Measurements from ENCODE around the gene RNF138.

Gene RNF138

DNA sequence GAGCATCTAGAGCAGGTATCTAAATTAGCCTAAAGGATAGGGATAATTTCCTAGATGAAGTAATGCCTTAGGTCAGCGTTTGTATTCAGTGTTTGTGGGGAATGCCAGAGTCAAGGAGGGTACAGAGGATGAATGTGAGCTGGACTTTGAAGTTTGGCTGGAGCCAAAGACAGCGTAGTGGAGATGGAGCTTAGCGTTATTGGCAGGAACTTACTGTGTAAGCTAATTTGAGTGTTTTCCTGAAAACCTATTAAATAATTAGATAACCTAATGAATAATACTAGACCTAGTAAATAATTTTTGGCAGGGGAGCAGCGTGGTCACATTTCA is 4.2 kb downstream of the RNF138 start:
- DNase-seq (ENCODE audit: insufficient read length, low spot score): no peak
- no peak for FAIRE-seq
- TF ChIP-seq, protein P1, sequence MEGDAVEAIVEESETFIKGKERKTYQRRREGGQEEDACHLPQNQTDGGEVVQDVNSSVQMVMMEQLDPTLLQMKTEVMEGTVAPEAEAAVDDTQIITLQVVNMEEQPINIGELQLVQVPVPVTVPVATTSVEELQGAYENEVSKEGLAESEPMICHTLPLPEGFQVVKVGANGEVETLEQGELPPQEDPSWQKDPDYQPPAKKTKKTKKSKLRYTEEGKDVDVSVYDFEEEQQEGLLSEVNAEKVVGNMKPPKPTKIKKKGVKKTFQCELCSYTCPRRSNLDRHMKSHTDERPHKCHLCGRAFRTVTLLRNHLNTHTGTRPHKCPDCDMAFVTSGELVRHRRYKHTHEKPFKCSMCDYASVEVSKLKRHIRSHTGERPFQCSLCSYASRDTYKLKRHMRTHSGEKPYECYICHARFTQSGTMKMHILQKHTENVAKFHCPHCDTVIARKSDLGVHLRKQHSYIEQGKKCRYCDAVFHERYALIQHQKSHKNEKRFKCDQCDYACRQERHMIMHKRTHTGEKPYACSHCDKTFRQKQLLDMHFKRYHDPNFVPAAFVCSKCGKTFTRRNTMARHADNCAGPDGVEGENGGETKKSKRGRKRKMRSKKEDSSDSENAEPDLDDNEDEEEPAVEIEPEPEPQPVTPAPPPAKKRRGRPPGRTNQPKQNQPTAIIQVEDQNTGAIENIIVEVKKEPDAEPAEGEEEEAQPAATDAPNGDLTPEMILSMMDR (IDR thresholded peaks at IDR 0.05; ENCODE audit: insufficient read depth, missing control alignments): no peak

DNA sequence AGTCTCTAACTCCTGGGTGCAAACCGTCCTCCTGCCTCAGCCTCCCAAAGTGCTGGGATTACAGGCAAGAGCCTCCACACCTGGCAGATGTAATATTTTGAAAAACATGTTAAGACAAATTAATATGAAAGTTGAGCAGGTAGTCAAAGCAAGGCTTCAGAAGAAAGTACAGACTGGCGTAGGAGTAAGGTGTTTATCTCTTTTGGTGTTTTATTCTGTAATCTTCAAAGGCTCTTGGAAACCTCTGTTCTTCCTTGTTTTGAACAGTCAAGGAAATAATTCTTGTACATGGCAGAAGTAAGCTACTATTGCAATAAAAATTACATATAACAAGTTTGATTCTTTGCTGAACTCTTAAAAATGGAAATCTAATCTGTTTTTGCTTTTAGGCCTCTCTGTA is 5.3 kb downstream of the RNF138 start:
- FAIRE-seq (no peak), DNase-seq (ENCODE audit: insufficient read length, low spot score) (no peak)
- TF ChIP-seq, protein P1 (IDR thresholded peaks at IDR 0.05; ENCODE audit: insufficient read depth, missing control alignments): no peak

DNA sequence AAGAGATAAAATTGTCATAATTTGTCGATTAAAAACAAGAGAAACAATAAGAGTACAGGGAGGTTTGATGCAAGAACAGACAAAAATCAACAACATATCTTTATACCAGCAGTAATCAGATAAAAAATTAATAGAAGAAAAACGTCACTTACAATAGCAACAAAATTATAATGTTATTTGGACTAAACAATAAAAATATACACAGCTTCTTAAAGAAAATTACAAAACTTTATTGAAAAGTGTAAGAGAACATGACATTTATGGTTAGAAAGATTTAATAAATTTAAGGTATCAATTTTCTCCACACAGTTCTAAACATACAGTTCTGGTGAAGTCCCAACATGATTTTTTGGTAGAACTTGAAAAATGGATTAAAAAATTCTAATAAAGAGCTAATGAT is 12.8 kb downstream of the RNF138 start:
- TF ChIP-seq, protein P1 (IDR thresholded peaks at IDR 0.05; ENCODE audit: insufficient read depth, missing control alignments): no peak
- FAIRE-seq (no peak), DNase-seq (ENCODE audit: insufficient read length, low spot score) (no peak)

DNA sequence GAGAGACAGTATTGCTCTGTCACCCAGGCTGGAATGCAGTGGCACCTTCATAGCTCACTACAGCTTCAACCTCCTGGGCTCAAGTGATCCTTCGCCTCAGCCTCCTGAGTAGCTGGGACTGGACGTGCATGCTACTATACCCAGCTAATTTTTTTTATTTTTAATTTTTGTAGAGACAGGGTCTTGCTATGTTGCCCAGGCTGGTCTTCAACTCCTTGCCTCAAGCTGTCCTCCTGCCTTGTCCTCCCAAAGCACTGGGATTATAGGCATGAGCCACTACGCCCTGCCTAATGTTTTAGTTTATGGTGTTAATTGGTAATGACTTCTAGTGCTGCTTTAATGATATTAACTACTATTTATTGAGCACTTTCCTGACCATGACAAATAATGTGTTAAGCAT is 18.3 kb downstream of the RNF138 start:
- FAIRE-seq (no peak), DNase-seq (ENCODE audit: insufficient read length, low spot score) (no peak)
- TF ChIP-seq, protein P1 (IDR thresholded peaks at IDR 0.05; ENCODE audit: insufficient read depth, missing control alignments): no peak

DNA sequence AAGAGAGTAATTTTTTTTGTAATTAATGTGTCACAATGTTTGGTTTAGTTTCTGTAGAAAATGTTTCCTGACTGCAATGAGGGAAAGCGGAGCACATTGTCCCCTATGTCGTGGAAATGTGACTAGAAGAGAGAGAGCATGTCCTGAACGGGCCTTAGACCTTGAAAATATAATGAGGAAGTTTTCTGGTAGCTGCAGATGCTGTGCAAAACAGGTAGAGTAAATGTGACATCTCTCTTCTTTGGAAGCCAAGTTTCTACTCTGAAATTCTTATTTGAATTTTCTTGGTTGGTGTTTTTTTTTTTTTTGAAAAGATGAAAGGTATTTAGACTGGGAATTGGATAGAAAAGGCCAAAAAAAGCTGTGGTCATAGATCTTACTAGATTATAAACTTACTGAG is 20.0 kb downstream of the RNF138 start:
- TF ChIP-seq, protein P1 (IDR thresholded peaks at IDR 0.05; ENCODE audit: insufficient read depth, missing control alignments): no peak
- FAIRE-seq (peak; percentile 56), DNase-seq (ENCODE audit: insufficient read length, low spot score) (no peak)

DNA sequence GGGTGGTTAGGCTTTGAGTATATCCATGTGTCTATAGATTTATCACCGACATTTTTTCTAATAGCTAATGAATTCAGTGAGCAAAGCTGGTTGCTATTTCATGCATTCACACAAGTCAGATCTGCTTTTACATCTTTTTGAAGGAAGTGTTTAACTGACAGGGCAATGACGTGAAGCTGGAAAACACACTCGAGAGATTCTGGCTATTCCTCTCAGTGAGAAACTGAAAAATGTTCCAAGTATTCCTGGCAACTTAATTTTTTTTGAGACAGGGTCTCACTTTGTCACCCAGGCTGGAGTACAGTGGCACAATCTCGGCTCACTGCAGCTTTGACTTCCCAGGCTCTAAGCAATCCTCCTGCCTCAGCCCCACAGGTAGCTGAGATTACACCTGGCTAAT is 21.2 kb downstream of the RNF138 start:
- TF ChIP-seq, protein P1 (IDR thresholded peaks at IDR 0.05; ENCODE audit: insufficient read depth, missing control alignments): no peak
- no peak for FAIRE-seq

DNA sequence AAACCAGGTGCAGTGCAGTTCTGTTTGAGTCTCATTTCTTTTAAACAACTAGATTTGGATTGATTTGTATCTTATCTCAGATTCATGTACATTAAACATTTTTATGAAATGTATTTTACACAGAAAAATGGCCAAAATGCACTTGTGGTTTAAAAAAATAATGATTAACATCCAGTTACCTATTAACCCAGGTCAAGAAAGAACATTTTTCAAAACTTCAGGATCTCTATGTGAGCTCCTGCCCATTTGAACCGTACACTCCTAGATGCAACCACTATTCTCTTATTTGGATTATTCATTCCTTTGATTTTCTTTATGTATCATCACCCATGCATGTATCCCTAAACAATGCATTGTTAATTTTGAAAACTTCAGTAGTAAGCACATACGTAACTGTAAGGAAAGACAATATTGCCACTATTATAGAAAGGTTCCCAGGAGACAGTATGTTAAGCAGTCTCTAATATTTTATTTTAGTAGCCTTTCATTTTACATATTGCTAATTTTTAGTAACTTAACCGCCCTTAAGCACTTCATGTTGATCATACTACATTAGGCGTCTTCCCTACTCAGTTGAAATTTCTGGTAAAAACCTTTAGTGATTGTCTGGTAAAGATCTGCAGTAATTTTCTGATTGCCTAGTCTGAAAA is 22.7 kb downstream of the RNF138 start:
- FAIRE-seq: peak; percentile 85
- TF ChIP-seq, protein P1 (IDR thresholded peaks at IDR 0.05; ENCODE audit: insufficient read depth, missing control alignments): no peak
- DNase-seq (ENCODE audit: insufficient read length, low spot score): no peak

More for the DNA sequence above, 21.2 kb downstream of the RNF138 start:
- no peak for DNase-seq (ENCODE audit: insufficient read length, low spot score)
